K562 (cell line): Measurements from ENCODE around the gene ATP13A4. TPM values are rescaled to one million over a fixed set of nuclear protein-coding genes. Genes with fewer than 3 reads are reported as not detected.

Experiments
- ATAC-seq: fragments of 200-7000 bp; cut with Tn5 transposase; 3 replicates; pipeline ENCODE4 v1.9.1; 2020; ENCODE audit warnings: moderate library complexity
- BruUV-seq: library from RNA; stranded (reverse); fragments of 400-500 nt; replicated peaks from 2 replicates; lab custom pipeline; 2021; lab: Mats Ljungman, UMichigan
- CTCF ChIA-PET: fragments of 300-600 bp; formaldehyde crosslinking; extraction: SDS; loops from one replicate; lab custom pipeline; 2021; ENCODE audit warnings: low intra/inter-chr PET ratio; lab: Yijun Ruan, JAX
- POLR2A ChIA-PET: fragments of 300-600, 350-650 bp; sonication (Branson Sonifier 250); formaldehyde crosslinking; extraction: SDS; loops from one replicate; lab custom pipeline; 2021; ENCODE audit warnings: antibody characterized with exemption, inconsistent platforms; lab: Yijun Ruan, JAX
- DNase-seq, 4 experiments: peaks; one replicate each; pipeline versions ENCODE4 v3.0.0 to v3.0.0-alpha.2; 2011 to 2018; ENCODE audit warnings: low spot score in 3 of 4, mixed read lengths in 3 of 4; ENCODE audit errors: extremely low read depth in 1 of 4
- FAIRE-seq: peaks from 2 replicates; lab custom pipeline; 2011; peaks lifted over from hg19 to GRCh38; lab: Jason Lieb, UNC
- H2AFZ ChIP-seq: 2 replicates; pipeline ENCODE4 v1.6.0; 2011; ENCODE audit warnings: low read depth, low read length, control low read depth, inconsistent platforms
- H3K27ac ChIP-seq: fragments of 200-600 bp; 3 replicates; pipeline ENCODE4 v1.8.0; 2011; ENCODE audit warnings: low read depth, mild to moderate bottlenecking, control low read depth, inconsistent platforms, low read length, moderate library complexity, mixed read lengths; ENCODE audit errors: extremely low read depth
- H3K27me3 ChIP-seq, 2 experiments: fragments of 300-600 bp in 1 of 2; 2 replicates in 1 of 2; 3 replicates in 1 of 2; pipeline versions ENCODE4 v1.6.0 to v1.8.0; 2011; ENCODE audit warnings: inconsistent platforms in 2 of 2, low read length in 2 of 2, mild to moderate bottlenecking in 1 of 2, mixed read lengths in 1 of 2, moderate library complexity in 1 of 2; ENCODE audit not compliant: control insufficient read depth in 2 of 2, insufficient read depth in 2 of 2
- H3K36me3 ChIP-seq: fragments of 300-600 bp; 3 replicates; pipeline ENCODE4 v1.8.0; 2011; ENCODE audit warnings: mild to moderate bottlenecking, low read length, inconsistent platforms; ENCODE audit not compliant: control insufficient read depth, insufficient read depth
- H3K4me1 ChIP-seq, 2 experiments: fragments of 200-600 bp in 1 of 2; replicated peaks in 1 of 2; 2 replicates in 1 of 2; 3 replicates in 1 of 2; pipeline versions ENCODE4 v1.5.1 to v1.8.0; 2011; ENCODE audit warnings: inconsistent platforms in 2 of 2, low read length in 2 of 2, mild to moderate bottlenecking in 1 of 2, mixed read lengths in 1 of 2, moderate library complexity in 1 of 2; ENCODE audit not compliant: control insufficient read depth in 2 of 2, insufficient read depth in 2 of 2
- H3K4me2 ChIP-seq: 2 replicates; pipeline ENCODE4 v1.6.1; 2011; ENCODE audit warnings: low read length, control low read depth, inconsistent platforms, mixed read lengths; ENCODE audit not compliant: insufficient read depth
- H3K4me3 ChIP-seq: fragments of 200-600 bp; sonication (generic), shearing (Covaris generic); 2 replicates; pipeline ENCODE4 v1.5.1; 2016; ENCODE audit warnings: control low read depth, inconsistent platforms
- H3K79me2 ChIP-seq: fragments of 200-600 bp; 3 replicates; pipeline ENCODE4 v1.8.0; 2011; ENCODE audit warnings: low read length, inconsistent platforms; ENCODE audit not compliant: control insufficient read depth, insufficient read depth
- H3K9ac ChIP-seq, 2 experiments: 2 replicates each; pipeline versions ENCODE4 v1.6.0 to v1.6.1; 2011; ENCODE audit warnings: low read depth in 2 of 2, low read length in 2 of 2, control low read depth in 1 of 2, inconsistent platforms in 1 of 2, mild to moderate bottlenecking in 1 of 2, mixed read lengths in 1 of 2; ENCODE audit not compliant: insufficient read depth in 1 of 2
- H3K9me1 ChIP-seq: one replicate; pipeline ENCODE4 v1.6.0; 2011; ENCODE audit warnings: inconsistent platforms, mild to moderate bottlenecking, low read length, moderate library complexity; ENCODE audit not compliant: control insufficient read depth, insufficient read depth
- H3K9me3 ChIP-seq: replicated peaks from 2 replicates; pipeline ENCODE4 v1.5.1; 2011; ENCODE audit warnings: low read depth, low read length, inconsistent platforms; ENCODE audit not compliant: control insufficient read depth, insufficient read depth
- H4K20me1 ChIP-seq: replicated peaks from 2 replicates; pipeline ENCODE4 v1.6.1; 2011; ENCODE audit warnings: low read length, inconsistent platforms, mixed read lengths; ENCODE audit not compliant: control insufficient read depth, insufficient read depth
- ETS2 ChIP-seq: IDR thresholded peaks from 2 replicates; pipeline ENCODE4 v1.6.1; 2016; ENCODE audit warnings: borderline replicate concordance, missing genetic modification characterization, mild to moderate bottlenecking, moderate library complexity, missing compliant biosample characterization; ENCODE audit not compliant: poor library complexity, severe bottlenecking
- FOXP1 ChIP-seq: sonication (generic); formaldehyde crosslinking; IDR thresholded peaks from 2 replicates; pipeline ENCODE4 v1.8.0; 2022; ENCODE audit warnings: mild to moderate bottlenecking, missing genetic modification reagents
- NCOA4 ChIP-seq: fragments of 450-650 bp; IDR thresholded peaks from 2 replicates; pipeline ENCODE4 v1.6.1; 2018; ENCODE audit warnings: mild to moderate bottlenecking; ENCODE audit not compliant: partially characterized antibody
- RAD21 ChIP-seq, 2 experiments: fragments of 250-450 bp in 1 of 2; fragments of 450-650 bp in 1 of 2; sonication (Bioruptor Pico) in 1 of 2; formaldehyde crosslinking in 1 of 2; IDR thresholded peaks in 1 of 2; conservative IDR thresholded peaks in 1 of 2; 2 replicates each; pipeline versions ENCODE4 v1.4.0 to v1.8.0; 2020 to 2022; ENCODE audit warnings: mild to moderate bottlenecking in 2 of 2, moderate library complexity in 1 of 2
- TEAD2 ChIP-seq: fragments of 450-650 bp; IDR thresholded peaks from 2 replicates; pipeline ENCODE4 v1.6.1; 2016; ENCODE audit warnings: missing genetic modification characterization, control low read depth, missing compliant biosample characterization
- ZKSCAN1 ChIP-seq: fragments of 150-350 bp; IDR thresholded peaks from 2 replicates; pipeline ENCODE4 v1.6.1; 2016; ENCODE audit warnings: low read depth, low read length
- ZNF146 ChIP-seq: IDR thresholded peaks from one replicate; pipeline ENCODE4 v1.6.1; 2018; ENCODE audit warnings: missing compliant biosample characterization; ENCODE audit not compliant: unreplicated experiment
- WGBS: fragments of 100-300 bp; shearing (Covaris generic); methylation state at CpG from one replicate; pipeline ENCODE4 v1.1.6; 2016; ENCODE audit warnings: low coverage, mixed read lengths; ENCODE audit not compliant: insufficient coverage; ENCODE audit errors: missing lambda C conversion rate; 5-methylcytosine and 5-hydroxymethylcytosine counted together
- in situ Hi-C: fragments of 300-500 bp; cut with MboI; formaldehyde crosslinking; loops from 4 replicates; pipeline ENCODE4 v1.15.0; 2018; ENCODE audit warnings: inconsistent platforms, mixed read lengths
- intact Hi-C: fragments of 100-400 bp; cut with micrococcal nuclease; formaldehyde crosslinking; loops from 2 replicates; pipeline ENCODE4 v1.14.2; 2022
- polyA plus RNA-seq, 8 experiments: library from polyadenylated mRNA; depleted of rRNA in 4 of 8; stranded (reverse) in 5 of 8; unstranded in 3 of 8; fragments of >200 nt; fragmentation: Nextera tagmentation in 2 of 8; fragmentation: Illumina TruSeq in 1 of 8; extraction: Ambion mirVana in 2 of 8; extraction: Trizol in 1 of 8; gene quantifications; 2 replicates each; pipeline versions ENCODE4 v1.2.1 to v1.2.3, GENCODE V29; 2011 to 2014; ENCODE audit warnings: inconsistent platforms in 1 of 8, missing spikeins in 1 of 8
- total RNA-seq, 7 experiments: library from RNA; depleted of rRNA in 6 of 7; stranded (reverse); fragments of >200 nt in 6 of 7; fragmentation: Illumina TruSeq in 2 of 7; extraction: Trizol in 2 of 7; gene quantifications; 2 replicates each; pipeline versions ENCODE4 v1.2.1 to v1.2.3, GENCODE V29; 2011 to 2021; ENCODE audit warnings: low replicate concordance in 1 of 7
- TF ChIP-seq, protein P1 (sequence below): fragments of 250-450 bp; sonication (Bioruptor Pico); IDR thresholded peaks from 2 replicates; pipeline ENCODE4 v1.4.0; 2020; ENCODE audit warnings: mild to moderate bottlenecking, moderate library complexity

ATP13A4 gene
- total and polyA plus RNA-seq, 9 of the 15 experiments (the other 6 are each of a cell fraction or from before 2014, with no cell fraction given), result 0.03 to 0.14 (median 0.07) TPM; not detected in 6

GRCh38 chr3:193488741-193489140 lies 66.0 kb downstream of the ATP13A4 start (continued):
- TF ChIP-seq ZNF146 (CRISPR knock-in tag) (no peak), RAD21 (CRISPR knock-in tag; conservative IDR thresholded peaks at IDR 0.05 in 1 of 2, IDR thresholded peaks at IDR 0.05 in 1 of 2) (no peak), NCOA4 (no peak), ZKSCAN1 (no peak)
- TF ChIP-seq, protein P1, sequence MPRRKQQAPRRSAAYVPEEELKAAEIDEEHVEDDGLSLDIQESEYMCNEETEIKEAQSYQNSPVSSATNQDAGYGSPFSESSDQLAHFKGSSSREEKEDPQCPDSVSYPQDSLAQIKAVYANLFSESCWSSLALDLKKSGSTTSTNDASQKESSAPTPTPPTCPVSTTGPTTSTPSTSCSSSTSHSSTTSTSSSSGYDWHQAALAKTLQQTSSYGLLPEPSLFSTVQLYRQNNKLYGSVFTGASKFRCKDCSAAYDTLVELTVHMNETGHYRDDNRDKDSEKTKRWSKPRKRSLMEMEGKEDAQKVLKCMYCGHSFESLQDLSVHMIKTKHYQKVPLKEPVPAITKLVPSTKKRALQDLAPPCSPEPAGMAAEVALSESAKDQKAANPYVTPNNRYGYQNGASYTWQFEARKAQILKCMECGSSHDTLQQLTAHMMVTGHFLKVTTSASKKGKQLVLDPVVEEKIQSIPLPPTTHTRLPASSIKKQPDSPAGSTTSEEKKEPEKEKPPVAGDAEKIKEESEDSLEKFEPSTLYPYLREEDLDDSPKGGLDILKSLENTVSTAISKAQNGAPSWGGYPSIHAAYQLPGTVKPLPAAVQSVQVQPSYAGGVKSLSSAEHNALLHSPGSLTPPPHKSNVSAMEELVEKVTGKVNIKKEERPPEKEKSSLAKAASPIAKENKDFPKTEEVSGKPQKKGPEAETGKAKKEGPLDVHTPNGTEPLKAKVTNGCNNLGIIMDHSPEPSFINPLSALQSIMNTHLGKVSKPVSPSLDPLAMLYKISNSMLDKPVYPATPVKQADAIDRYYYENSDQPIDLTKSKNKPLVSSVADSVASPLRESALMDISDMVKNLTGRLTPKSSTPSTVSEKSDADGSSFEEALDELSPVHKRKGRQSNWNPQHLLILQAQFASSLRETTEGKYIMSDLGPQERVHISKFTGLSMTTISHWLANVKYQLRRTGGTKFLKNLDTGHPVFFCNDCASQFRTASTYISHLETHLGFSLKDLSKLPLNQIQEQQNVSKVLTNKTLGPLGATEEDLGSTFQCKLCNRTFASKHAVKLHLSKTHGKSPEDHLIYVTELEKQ (CRISPR knock-in tag), result no peak
- TF ChIP-seq, all 486 proteins: peak for 0

- Histone ChIP-seq H3K79me2 (no peaks in the 10 kb centered on the region), H4K20me1 (no peaks in the 10 kb centered on the region), H3K36me3 (no peaks in the 10 kb centered on the region), H3K4me3 (no peak overlapping the region), H3K9me1 (no peaks in the 10 kb centered on the region), H3K27ac (no peak overlapping the region), H3K4me1 (no peaks in the 10 kb centered on the region), H3K9me3 (no peaks in the 10 kb centered on the region), H2AFZ (no peak overlapping the region)
- in situ Hi-C loops, result no loop called here
- CTCF ChIA-PET, result no interaction called here
- no peak for DNase-seq
- no peak for TF ChIP-seq TEAD2
- TF ChIP-seq FOXP1, result no peak
- TF ChIP-seq ETS2 (tag), result no peak
- TF ChIP-seq, all 486 proteins: peak for 0
- FAIRE-seq (no peak), ATAC-seq (no peak)
- BruUV-seq, result no TSS peak
- intact Hi-C loops, result no loop called here
- Histone ChIP-seq H3K9ac (no peak overlapping the region), H3K4me2 (no peak overlapping the region), H3K27me3 (no peaks in the 10 kb centered on the region)
- POLR2A ChIA-PET, result no interaction called here
- WGBS, result 0% methylated on average over 1 of the region's 1 CpG
Measured at GRCh38 chr3:193483988-193484539, 70.6 kb downstream of the ATP13A4 start.
